ENCODE measurements around the gene KRT78. TPM values are rescaled to one million over a fixed set of nuclear protein-coding genes. Genes with fewer than 3 reads are reported as not detected.

Gene KRT78
- total RNA-seq, 1 experiment from 2014 or later, result not detected

- DNase-seq (ENCODE audit: low read depth), result no peak
Measured at GRCh38 chr12:52813885-52814709, 34.7 kb downstream of the KRT78 start, which contains the start of gene KRT4. KRT4 (minus strand) TSS chr12:52814116; CDS start chr12:52814058, 58 bp downstream.

GRCh38 chr12:52813203-52813819, 35.5 kb downstream of the KRT78 start:
- no peak for DNase-seq (ENCODE audit: low read depth)

- DNase-seq (ENCODE audit: low read depth), result no peak
Measured at GRCh38 chr12:52812749-52813148, 36.0 kb downstream of the KRT78 start.

- DNase-seq (ENCODE audit: low read depth), result no peak
Measured at GRCh38 chr12:52812073-52812400, 36.8 kb downstream of the KRT78 start.

DNA sequence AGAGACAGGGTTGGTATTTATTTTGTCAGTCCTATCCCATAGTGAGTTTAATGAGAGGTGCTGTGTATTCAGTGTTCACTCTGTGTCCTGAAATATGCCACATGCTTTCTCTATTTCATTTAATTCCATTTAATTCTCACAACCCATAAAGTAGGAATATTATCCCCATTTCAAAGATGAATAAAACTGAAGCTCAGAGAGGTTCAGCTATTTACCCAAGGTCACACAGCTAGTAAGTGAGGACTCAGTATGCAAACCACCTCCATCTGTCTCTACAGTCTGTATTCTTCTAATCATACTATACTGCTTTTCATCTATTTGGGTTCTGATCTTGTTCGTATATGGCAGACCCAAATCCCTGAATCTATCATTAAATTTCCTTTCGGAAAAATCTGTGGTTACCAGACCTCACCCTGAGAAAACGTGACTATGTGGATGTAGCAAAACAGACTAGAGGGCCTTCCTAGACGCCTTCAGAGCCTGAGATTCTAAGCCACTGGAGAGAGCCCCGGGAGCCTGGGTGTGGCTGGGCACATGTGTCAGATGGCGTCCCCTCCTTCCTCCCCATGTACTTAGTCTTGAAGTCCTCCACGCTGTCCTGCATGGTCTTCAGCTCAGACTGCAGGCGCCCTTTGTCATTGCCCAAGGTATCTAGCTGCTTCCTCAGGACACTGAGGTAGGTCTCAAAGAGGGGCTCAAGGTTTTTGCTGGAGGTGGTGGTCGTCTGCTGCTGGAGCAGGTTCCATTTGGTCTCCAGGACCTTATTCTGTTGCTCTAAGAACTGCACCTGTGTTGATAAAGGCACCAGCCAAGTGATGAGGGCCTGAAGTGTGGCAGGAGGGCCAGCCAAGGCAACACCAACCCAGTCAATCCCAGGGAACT, 37.4 kb downstream of the KRT78 start:
- DNase-seq (ENCODE audit: low read depth), result no peak

DNA sequence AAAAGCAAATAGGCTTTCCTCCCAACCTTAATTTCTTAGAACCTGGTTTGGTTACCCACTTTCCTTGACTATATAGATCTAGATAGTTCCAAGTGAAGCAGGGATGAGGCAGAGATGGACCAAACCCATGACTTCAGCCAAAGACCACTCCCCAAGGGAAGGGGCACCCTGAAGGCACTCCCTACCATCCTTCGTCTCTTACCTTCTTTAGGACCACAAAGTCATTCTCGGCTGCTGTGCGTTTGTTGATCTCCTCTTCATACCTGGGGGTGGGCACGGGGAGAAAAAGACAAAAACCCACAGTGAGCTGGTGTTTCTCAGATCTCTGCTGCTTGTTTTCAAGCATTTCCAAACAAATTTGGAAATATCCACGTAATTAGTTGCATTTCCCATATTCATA, 38.2 kb downstream of the KRT78 start:
- DNase-seq (ENCODE audit: low read depth), result no peak

- no peak for DNase-seq (ENCODE audit: low read depth)
Measured at GRCh38 chr12:52809166-52809565, 39.6 kb downstream of the KRT78 start.

- DNase-seq (ENCODE audit: low read depth), result no peak
Measured at GRCh38 chr12:52808573-52809160, 40.1 kb downstream of the KRT78 start.

DNA sequence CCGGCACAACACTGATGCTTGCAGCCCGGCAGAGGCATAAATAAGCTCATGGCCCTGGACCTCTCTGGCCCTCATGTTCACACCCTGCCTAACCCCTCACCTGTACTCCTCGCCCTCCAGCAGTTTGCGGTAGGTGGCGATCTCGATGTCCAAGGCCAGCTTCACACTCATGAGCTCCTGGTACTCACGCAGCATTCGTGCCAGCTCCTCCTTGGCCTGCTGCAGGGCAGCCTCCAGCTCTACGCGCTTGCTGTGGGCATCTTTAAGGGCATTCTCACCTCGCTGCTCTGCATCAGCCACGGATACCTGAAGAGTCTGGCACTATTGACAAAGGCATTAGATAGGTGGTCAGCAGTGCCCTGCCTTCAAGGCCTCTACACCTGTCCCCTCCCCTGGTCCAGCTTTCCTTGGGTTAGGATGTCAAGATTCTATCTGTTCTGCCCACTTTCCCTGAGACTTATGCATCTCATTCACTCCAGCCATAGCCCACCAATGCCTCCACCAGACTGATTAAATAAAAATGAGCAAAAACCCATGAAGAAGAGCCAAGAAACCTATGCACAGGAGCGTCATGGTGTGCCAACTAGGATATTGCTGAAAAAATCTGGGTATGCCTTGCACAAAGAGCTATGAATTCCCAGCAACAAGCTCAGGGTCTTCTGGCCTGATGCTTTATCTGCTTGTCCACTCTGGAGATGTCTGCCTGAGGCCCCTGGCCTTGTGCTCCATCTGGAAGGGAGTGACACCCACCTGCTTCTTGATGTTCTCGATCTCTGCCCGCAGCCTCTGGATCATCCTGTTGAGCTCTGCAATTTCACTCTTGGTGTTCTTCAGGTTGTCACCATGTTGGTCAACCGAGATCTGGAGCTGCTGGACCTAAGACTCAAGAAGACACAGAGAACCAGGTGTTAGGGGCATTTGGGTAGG, 41.0 kb downstream of the KRT78 start:
- no peak for DNase-seq (ENCODE audit: low read depth)

- no peak for DNase-seq (ENCODE audit: low read depth)
Measured at GRCh38 chr12:52806821-52807543, 41.8 kb downstream of the KRT78 start.

DNA sequence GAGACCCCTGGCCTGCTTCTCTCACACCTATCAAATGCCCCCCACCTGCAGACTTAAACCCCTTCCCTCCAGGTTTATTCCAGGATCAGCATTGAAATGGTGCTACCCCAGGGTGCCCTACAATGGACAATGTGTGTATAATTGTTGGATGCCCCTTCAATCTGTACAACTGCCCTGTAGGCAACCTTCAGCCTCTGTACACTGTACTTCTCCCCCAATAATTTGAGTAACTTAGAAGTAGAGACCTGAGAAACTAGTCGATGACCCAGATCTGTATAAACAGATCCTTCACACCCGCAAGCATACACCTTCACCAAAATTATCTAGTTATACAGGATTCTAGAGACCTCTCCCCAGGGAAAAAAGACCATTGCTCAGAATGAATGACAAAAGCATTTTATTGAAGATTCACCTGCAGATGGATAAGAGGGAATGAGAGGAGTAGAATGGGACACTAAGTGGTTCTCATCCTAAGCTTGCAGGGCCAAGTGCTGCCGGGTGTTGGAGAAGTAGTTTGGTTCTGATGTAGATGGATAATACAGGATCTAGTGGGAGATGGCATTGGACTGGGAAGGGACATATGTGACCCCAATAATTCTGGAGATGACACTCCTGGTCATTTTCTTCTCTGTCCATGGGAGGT, 42.5 kb downstream of the KRT78 start:
- DNase-seq (ENCODE audit: low read depth), result no peak

- no peak for DNase-seq (ENCODE audit: low read depth)
Measured at GRCh38 chr12:52805739-52806138, 43.1 kb downstream of the KRT78 start.

GRCh38 chr12:52805000-52805399, 43.8 kb downstream of the KRT78 start:
- no peak for DNase-seq (ENCODE audit: low read depth)

DNA sequence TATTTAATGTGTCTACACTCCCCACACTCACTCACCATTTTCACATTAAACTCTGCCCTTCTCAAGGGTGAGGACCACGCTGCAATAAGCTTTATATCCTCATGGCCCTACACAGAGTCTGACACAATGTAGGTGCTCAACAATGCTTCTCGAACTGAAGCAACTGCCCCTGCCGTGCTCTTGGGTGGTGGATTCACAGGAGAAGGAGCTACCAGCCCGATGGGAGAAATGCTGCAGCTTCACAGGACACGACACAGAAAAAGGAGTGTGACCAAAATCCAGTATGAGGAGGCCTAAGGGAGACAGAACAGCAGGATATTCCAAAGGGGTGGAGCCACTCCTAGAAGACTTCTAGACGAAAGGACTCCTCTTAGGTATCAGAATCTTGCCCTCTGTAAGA, 46.4 kb downstream of the KRT78 start:
- no peak for DNase-seq (ENCODE audit: low read depth)

- DNase-seq (ENCODE audit: low read depth), result no peak
Measured at GRCh38 chr12:52801773-52802172, 47.0 kb downstream of the KRT78 start.

DNA sequence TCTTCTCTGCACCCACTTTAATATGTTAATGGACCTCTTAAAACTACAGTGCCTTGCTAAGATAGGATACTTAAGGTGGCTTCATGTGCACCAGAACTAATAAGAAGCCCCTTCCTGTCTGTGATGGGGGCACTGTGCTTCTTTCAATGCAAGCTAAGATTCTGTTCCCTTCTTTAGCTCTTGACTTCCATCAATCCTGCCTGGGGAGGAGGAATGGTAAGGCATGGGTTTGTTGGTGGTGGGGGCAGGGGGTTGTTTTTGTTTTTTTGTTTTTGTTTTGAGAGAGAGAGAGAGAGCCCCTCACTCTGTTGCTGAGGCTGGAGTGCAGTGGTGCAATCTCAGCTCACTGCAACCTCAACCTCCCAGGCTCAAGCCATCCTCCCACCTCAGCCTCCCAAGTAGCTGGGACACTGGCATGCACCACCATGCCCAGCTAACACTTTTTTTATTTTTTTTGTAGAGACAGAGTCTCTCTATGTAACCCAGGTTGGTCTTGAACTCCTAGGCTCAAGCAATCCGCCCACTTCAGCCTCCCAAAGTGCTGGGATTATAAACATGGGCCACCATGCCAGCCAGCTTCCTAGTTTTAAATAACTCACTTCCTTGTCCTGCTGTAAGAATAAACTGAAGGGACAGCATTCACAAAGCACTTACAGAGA, 48.4 kb downstream of the KRT78 start:
- DNase-seq (ENCODE audit: low read depth), result no peak

GRCh38 chr12:52799505-52800211, 49.1 kb downstream of the KRT78 start:
- no peak for DNase-seq (ENCODE audit: low read depth)

Data from LHCN-M2 (cell line).